Pancreas (tissue), 10 donors: ENCODE data around the gene SAPCD1. TPM values are rescaled to one million over a fixed set of nuclear protein-coding genes. Genes with fewer than 3 reads are reported as not detected.
A peak's percentile ranks its signal among the peaks of the same experiment; 100 is the strongest.

Experiments used
- ATAC-seq, 4 donors: fragments of 200-7000 bp; cut with Tn5 transposase; one replicate each; pipeline versions ENCODE4 v1.8.0 to v1.9.1; 2020; ENCODE audit warnings: mild to moderate bottlenecking in 4 of 4, moderate library complexity in 4 of 4
- DNase-seq, 6 donors: peaks; one replicate each; pipeline ENCODE4 v3.0.0-alpha.2; 2020
- FAIRE-seq: peaks from 2 replicates; lab custom pipeline; 2012; peaks lifted over from hg19 to GRCh38; lab: Jason Lieb, UNC
- H3K27ac ChIP-seq, 4 donors: fragments of 200-600 bp; sonication (generic); 1 replicate in 3 of 4; 2 replicates in 1 of 4; pipeline versions ENCODE4 v1.5.0 to v1.8.0; 2020
- H3K27me3 ChIP-seq, 4 donors: fragments of 200-600 bp; one replicate each; pipeline ENCODE4 v1.8.0; 2021
- H3K36me3 ChIP-seq, 3 donors: fragments of 200-600 bp; sonication (generic) in 1 of 3; one replicate each; pipeline versions ENCODE4 v1.5.0 to v1.8.0; 2020 to 2021
- H3K4me1 ChIP-seq, 3 donors: fragments of 200-600 bp; one replicate each; pipeline ENCODE4 v1.8.0; 2021
- H3K4me3 ChIP-seq, 4 donors: fragments of 200-600 bp; sonication (generic) in 2 of 4; one replicate each; pipeline versions ENCODE4 v1.5.0 to v1.8.0; 2020 to 2021
- H3K9me3 ChIP-seq, 4 donors: fragments of 200-600 bp; one replicate each; pipeline ENCODE4 v1.8.0; 2021
- CTCF ChIP-seq, 4 donors: fragments of 200-600 bp; sonication (generic) in 3 of 4; IDR thresholded peaks; one replicate each; pipeline versions ENCODE4 v1.5.0 to v1.8.0; 2021; ENCODE audit warnings: antibody characterized with exemption in 4 of 4
- WGBS, 2 donors: extraction: QIAGEN DNeasy Blood & Tissue Kit; methylation state at CpG; one replicate each; pipeline ENCODE4 v1.1.7; 2013; 5-methylcytosine and 5-hydroxymethylcytosine counted together
- intact Hi-C, 3 donors: fragments of 100-400 bp; cut with DNase I; formaldehyde crosslinking; loops; one replicate each; pipeline versions ENCODE4 v1.11.1 to v1.14.2; 2022
- polyA plus RNA-seq, 2 donors: library from polyadenylated mRNA; stranded (reverse); fragments of 200-250 nt; gene quantifications; one replicate each; pipeline ENCODE4 v1.2.3, GENCODE V29; 2013
- total RNA-seq, 6 donors: library from RNA; stranded (reverse); fragmentation: NEBNext Ultra II Directional in 4 of 6; extraction: Animal tissue kit (Norgen Biotek cat#: 25700) in 4 of 6; gene quantifications; one replicate each; pipeline versions ENCODE4 v1.2.1 to v1.2.4, GENCODE V29; 2021 to 2023
- donor health status: healthy with polysubstance abuse.
- donor health status: DM: no; HTN: no; CAD: no; lungs with moderate emphysema.
- donor health status: DM: no; HTN: no; CAD: no.
- donor health status: control.
- donor health status: control.
- donor health status: Bipolar disorder and iron deficiency.
- donor health status: DM: yes; HTN: yes; CAD: no.
- donor health status: DM: no; HTN: no; CAD: no.
- donor health status: DM: no; HTN: no; CAD: no.
- donor health status: DM: yes; HTN: yes; CAD: no.

Gene SAPCD1
- total and polyA plus RNA-seq, 8 donors = 0.51 to 11.1 (median 0.69) TPM; not detected in 1

- H3K27me3 ChIP-seq = no peaks in the 10 kb centered on the region
- H3K4me1 ChIP-seq = peaks cover 5 to 8% (median 6%) of the 10 kb centered on the region in 3 donors
- H3K36me3 ChIP-seq = peaks cover 0 to 32% (median 30%) of the 10 kb centered on the region in 3 donors
- H3K4me3 ChIP-seq = no peak overlapping the region
- 89 to 93% methylated on average over 40 to 43 of the region's 43 CpGs for WGBS, 2 donors
- H3K9me3 ChIP-seq = no peaks in the 10 kb centered on the region
- no peak for TF ChIP-seq CTCF (IDR thresholded peaks at IDR 0.05)
- intact Hi-C loops = loop anchor here in 1 of 3 donors (10.0 kb wide), 1 partner anchor 56 kb away; no protein-coding TSS in a partner anchor
- H3K27ac ChIP-seq = no peak overlapping the region
- FAIRE-seq (no peak), ATAC-seq (no peak), DNase-seq (peak in 1 of 6 donors; percentile 77)
These were observed 16.8 kb downstream of the SAPCD1 start for GRCh38 chr6:31778999-31779885.

- WGBS, 2 donors = 92 to 95% methylated on average over 10 of the region's 10 CpGs
- H3K4me1 ChIP-seq = peaks cover 5 to 8% (median 6%) of the 10 kb centered on the region in 3 donors
- no peak for TF ChIP-seq CTCF (IDR thresholded peaks at IDR 0.05)
- H3K27ac ChIP-seq = no peak overlapping the region
- DNase-seq (peak in 1 of 6 donors; percentile 73), FAIRE-seq (no peak), ATAC-seq (no peak)
- H3K9me3 ChIP-seq = no peaks in the 10 kb centered on the region
- intact Hi-C loops = loop anchor here in 1 of 3 donors (10.0 kb wide), 1 partner anchor 55 kb away; no protein-coding TSS in a partner anchor
- H3K4me3 ChIP-seq = no peak overlapping the region
- peaks cover 0 to 36% (median 32%) of the 10 kb centered on the region in 3 donors for H3K36me3 ChIP-seq
- no peaks in the 10 kb centered on the region for H3K27me3 ChIP-seq
These were observed 17.5 kb downstream of the SAPCD1 start for GRCh38 chr6:31779908-31780307.

- no peaks in the 10 kb centered on the region for H3K9me3 ChIP-seq
- 85 to 90% methylated on average over 20 of the region's 20 CpGs for WGBS, 2 donors
- intact Hi-C loops = no loop called here
- peaks cover 0 to 43% (median 32%) of the 10 kb centered on the region in 3 donors for H3K36me3 ChIP-seq
- no peak for TF ChIP-seq CTCF (IDR thresholded peaks at IDR 0.05)
- no peaks in the 10 kb centered on the region for H3K27me3 ChIP-seq
- H3K4me3 ChIP-seq = no peak overlapping the region
- DNase-seq (peak in 1 of 6 donors; percentile 54), FAIRE-seq (no peak), ATAC-seq (no peak)
- no peak overlapping the region for H3K27ac ChIP-seq
- peaks cover 5 to 8% (median 6%) of the 10 kb centered on the region in 3 donors for H3K4me1 ChIP-seq
These were observed 18.2 kb downstream of the SAPCD1 start for GRCh38 chr6:31780507-31781243.

- DNase-seq = peak in 1 of 6 donors; percentile 66
- FAIRE-seq = no peak
- ATAC-seq = no peak
- WGBS, 2 donors = 94 to 95% methylated on average over 23 of the region's 23 CpGs
- Histone ChIP-seq H3K9me3 (no peaks in the 10 kb centered on the region), H3K27me3 (no peaks in the 10 kb centered on the region), H3K36me3 (peaks cover 0 to 43% (median 32%) of the 10 kb centered on the region in 3 donors), H3K27ac (no peak overlapping the region), H3K4me3 (no peak overlapping the region), H3K4me1 (peaks cover 5 to 6% (median 6%) of the 10 kb centered on the region in 3 donors)
- intact Hi-C loops = no loop called here
- TF ChIP-seq CTCF (IDR thresholded peaks at IDR 0.05) = no peak
These were observed 19.0 kb downstream of the SAPCD1 start for GRCh38 chr6:31781244-31782125.
